ENCODE results near the gene RYR1. TPM values are rescaled to one million over a fixed set of nuclear protein-coding genes. Genes with fewer than 3 reads are reported as not detected.

RYR1 gene
- total RNA-seq, 1 donor: under 0.01 TPM

DNA sequence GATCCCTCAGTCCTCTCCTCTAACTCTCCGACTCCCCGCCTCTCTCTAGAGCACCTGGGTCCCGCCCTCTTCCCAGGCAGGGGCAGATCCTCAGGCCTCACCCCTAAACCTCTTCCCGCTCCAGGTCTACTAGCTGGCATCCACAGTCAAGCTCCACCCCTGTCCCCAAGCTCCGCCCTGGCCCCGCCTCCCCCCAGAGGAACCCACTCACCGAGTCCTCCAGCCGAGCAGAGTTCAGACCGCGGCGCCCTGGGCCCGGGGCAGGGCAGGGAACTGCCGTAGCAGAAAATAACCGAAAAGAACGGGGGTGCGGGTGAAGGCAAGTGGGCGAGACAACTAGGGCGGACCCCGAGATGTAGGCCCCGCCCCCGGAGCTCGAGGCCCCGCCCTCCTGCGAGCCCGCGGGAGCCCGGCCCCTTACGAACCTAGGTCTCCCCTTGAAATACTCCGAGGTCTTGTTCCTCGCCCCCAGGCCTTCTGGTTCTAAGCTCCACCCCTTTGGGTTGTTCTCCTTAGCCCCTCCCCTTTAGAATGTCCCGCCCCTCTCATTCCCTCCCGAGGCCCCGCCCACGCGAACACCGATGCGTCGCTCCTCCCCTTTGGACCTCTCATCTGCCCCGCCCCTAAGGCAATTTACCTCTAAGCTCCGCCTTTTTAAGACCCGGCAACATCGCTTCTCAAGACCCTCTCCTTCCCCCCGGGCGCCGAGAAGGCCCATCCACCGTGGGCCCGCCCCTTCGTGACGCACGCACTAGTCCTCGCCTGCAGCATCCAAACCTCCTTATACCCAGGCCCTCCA, 45.7 kb upstream of the RYR1 start, which contains the start of gene GGN:
TSS of gene GGN (minus strand) at position 485 of the 799 bp plus-strand sequence. CDS start 773 bp downstream, outside the sequence.
- Histone ChIP-seq H3K27me3 (ENCODE audit: insufficient read depth, low read length) (no peaks in the 10 kb centered on the region), H3K4me1 (ENCODE audit: insufficient read depth, low read length) (peaks cover 23% of the 10 kb centered on the region), H3K27ac (ENCODE audit: low read depth, low read length) (peak within 1 kb of the TSS; percentile 82), H3K4me2 (ENCODE audit: insufficient read depth, low read length) (peak within 1 kb of the TSS; percentile 94), H3K4me3 (ENCODE audit: insufficient read depth, low read length) (peak within 1 kb of the TSS; percentile 97), H3K36me3 (ENCODE audit: insufficient read depth, low read length) (peaks cover 28% of the 10 kb centered on the region), H2AFZ (ENCODE audit: low read length) (peak within 1 kb of the TSS; percentile 82), H3K79me2 (ENCODE audit: insufficient read depth, low read length) (peaks cover 23% of the 10 kb centered on the region), H3K9me3 (ENCODE audit: low read depth, low read length) (no peaks in the 10 kb centered on the region), H4K20me1 (ENCODE audit: insufficient read depth, low read length) (peaks cover 15% of the 10 kb centered on the region)
- TF ChIP-seq, protein P1, sequence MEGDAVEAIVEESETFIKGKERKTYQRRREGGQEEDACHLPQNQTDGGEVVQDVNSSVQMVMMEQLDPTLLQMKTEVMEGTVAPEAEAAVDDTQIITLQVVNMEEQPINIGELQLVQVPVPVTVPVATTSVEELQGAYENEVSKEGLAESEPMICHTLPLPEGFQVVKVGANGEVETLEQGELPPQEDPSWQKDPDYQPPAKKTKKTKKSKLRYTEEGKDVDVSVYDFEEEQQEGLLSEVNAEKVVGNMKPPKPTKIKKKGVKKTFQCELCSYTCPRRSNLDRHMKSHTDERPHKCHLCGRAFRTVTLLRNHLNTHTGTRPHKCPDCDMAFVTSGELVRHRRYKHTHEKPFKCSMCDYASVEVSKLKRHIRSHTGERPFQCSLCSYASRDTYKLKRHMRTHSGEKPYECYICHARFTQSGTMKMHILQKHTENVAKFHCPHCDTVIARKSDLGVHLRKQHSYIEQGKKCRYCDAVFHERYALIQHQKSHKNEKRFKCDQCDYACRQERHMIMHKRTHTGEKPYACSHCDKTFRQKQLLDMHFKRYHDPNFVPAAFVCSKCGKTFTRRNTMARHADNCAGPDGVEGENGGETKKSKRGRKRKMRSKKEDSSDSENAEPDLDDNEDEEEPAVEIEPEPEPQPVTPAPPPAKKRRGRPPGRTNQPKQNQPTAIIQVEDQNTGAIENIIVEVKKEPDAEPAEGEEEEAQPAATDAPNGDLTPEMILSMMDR (IDR thresholded peaks at IDR 0.05; ENCODE audit: extremely low read depth, low read depth, low read length): no peak
- DNase-seq (ENCODE audit: insufficient read length, low spot score, missing footprints): peak; percentile 100

DNA sequence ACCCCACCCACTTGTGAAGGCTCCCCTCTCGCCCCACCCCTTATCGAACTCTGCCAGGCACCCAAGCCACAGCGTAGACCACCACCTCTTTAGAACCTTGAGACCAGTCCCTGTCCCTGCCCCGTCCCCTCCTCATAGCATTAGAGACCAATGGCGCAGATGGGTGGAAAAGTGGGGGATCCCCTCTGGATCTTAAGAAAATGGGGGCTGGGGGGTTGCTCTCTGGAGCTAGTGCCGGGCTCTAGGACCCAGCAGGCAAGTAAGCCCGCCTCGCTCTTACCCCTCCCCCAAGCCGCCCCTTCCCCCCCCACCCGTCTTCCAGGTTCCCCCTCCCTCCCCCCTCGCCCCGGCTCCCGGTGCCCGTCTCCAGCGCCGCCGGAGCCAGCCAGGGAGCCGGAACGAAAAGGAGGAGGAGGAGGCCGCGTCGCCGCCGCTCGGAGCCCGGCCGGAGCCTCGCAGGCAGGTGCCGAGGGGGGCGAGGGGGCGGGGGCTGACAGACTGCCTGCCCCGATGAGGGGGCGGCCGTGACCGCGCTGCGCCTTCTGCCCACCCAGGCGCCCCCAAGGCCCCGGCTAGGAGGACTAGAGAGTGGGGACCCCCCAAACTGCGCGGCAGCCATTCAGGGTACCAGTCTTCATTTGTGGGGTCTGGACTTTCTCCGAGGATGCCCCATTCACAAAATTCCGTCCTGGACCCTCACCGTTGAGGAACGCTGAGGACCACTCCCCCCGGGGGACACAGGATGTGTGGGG, 45.0 kb upstream of the RYR1 start, which contains the start of gene SPRED3:
TSS of gene SPRED3 (plus strand) at position 349 of the 752 bp plus-strand sequence. CDS start 1,606 bp downstream, outside the sequence.
- H3K4me2 ChIP-seq (ENCODE audit: insufficient read depth, low read length): peak within 1 kb of the TSS; percentile 94
- peaks cover 28% of the 10 kb centered on the region for H3K36me3 ChIP-seq (ENCODE audit: insufficient read depth, low read length)
- TF ChIP-seq, protein P1 (IDR thresholded peaks at IDR 0.05; ENCODE audit: extremely low read depth, low read depth, low read length): no peak
- peak within 1 kb of the TSS; percentile 82 for H2AFZ ChIP-seq (ENCODE audit: low read length)
- H4K20me1 ChIP-seq (ENCODE audit: insufficient read depth, low read length): peaks cover 18% of the 10 kb centered on the region
- peak; percentile 98 for DNase-seq (ENCODE audit: insufficient read length, low spot score, missing footprints)
- H3K9me3 ChIP-seq (ENCODE audit: low read depth, low read length): no peaks in the 10 kb centered on the region
- peaks cover 23% of the 10 kb centered on the region for H3K79me2 ChIP-seq (ENCODE audit: insufficient read depth, low read length)
- no peaks in the 10 kb centered on the region for H3K27me3 ChIP-seq (ENCODE audit: insufficient read depth, low read length)
- peak within 1 kb of the TSS; percentile 82 for H3K27ac ChIP-seq (ENCODE audit: low read depth, low read length)
- peak within 1 kb of the TSS; percentile 97 for H3K4me3 ChIP-seq (ENCODE audit: insufficient read depth, low read length)
- H3K4me1 ChIP-seq (ENCODE audit: insufficient read depth, low read length): peaks cover 27% of the 10 kb centered on the region

DNA sequence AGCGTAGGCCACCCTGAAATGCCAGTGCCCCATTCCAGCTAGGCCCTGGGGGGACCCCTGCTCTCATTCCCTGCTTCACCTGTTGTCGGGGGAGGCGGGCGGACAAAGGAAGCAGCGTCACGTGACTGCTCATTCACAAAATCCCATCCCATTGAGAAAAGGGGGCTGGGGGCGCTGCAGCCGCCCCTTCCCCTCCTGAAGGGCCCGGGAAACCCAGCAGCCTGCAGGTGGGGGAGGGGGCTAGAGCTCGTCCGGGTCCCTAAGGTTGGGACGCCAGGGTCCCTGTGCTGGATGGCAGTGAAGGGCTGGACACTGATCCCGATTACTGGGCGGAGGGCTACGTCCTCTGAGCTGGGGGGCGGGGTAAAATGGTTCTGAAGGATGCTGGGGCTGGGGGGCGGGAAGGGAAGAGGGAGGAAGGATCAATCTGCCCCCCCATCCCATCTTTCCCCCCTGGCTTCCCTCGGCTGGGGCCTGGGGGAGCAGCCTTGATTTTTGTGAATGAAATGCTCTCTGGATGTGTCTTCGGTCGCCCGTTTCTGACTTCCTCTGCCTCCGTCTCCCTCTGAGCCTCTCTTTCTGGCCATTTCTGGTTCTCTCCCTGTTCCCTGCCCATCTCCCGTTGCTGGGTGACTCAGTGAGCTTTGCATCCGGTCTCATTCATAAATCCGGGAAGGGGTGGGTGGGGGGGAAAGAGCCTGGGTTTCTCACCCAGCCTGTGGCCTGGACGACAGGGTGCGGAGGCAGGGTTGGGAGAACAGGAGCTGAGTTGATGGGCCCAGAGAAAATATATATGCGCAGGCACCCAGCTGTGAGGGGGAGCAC, 44.2 kb upstream of the RYR1 start:
- peaks cover 23% of the 10 kb centered on the region for H3K79me2 ChIP-seq (ENCODE audit: insufficient read depth, low read length)
- H3K4me1 ChIP-seq (ENCODE audit: insufficient read depth, low read length): peaks cover 27% of the 10 kb centered on the region
- peak overlapping the region; percentile 71 for H2AFZ ChIP-seq (ENCODE audit: low read length)
- TF ChIP-seq, protein P1 (IDR thresholded peaks at IDR 0.05; ENCODE audit: extremely low read depth, low read depth, low read length): no peak
- H3K36me3 ChIP-seq (ENCODE audit: insufficient read depth, low read length): peaks cover 28% of the 10 kb centered on the region
- H3K9me3 ChIP-seq (ENCODE audit: low read depth, low read length): no peaks in the 10 kb centered on the region
- peak overlapping the region; percentile 94 for H3K4me2 ChIP-seq (ENCODE audit: insufficient read depth, low read length)
- H4K20me1 ChIP-seq (ENCODE audit: insufficient read depth, low read length): peaks cover 19% of the 10 kb centered on the region
- H3K27me3 ChIP-seq (ENCODE audit: insufficient read depth, low read length): no peaks in the 10 kb centered on the region
- peak overlapping the region; percentile 97 for H3K4me3 ChIP-seq (ENCODE audit: insufficient read depth, low read length)
- peak overlapping the region; percentile 82 for H3K27ac ChIP-seq (ENCODE audit: low read depth, low read length)
- DNase-seq (ENCODE audit: insufficient read length, low spot score, missing footprints): peak; percentile 100
